ENCODE data around the gene TGFBRAP1.

DNA sequence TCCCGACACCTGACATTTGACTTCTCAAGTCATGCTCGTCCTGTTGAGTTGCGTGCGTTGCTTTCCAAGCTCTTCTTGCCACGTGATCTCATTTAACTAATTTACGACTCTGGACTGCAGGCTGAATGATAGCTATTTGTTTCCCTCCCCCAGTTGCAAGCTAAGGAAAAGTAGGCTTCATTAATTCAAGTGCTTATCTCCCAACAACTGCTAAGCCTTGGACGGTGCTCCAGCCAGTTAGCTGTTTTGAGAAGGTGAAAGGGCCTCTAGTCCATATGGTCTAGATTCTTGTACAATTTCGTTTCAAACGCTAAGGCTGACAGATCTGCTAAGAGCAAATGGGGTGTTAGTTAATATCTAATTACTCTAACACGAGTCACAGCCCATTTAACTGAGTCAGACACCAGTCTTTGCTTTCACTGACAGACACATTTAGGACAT lies 66.9 kb downstream of the TGFBRAP1 start:
- TF ChIP-seq, protein P1, sequence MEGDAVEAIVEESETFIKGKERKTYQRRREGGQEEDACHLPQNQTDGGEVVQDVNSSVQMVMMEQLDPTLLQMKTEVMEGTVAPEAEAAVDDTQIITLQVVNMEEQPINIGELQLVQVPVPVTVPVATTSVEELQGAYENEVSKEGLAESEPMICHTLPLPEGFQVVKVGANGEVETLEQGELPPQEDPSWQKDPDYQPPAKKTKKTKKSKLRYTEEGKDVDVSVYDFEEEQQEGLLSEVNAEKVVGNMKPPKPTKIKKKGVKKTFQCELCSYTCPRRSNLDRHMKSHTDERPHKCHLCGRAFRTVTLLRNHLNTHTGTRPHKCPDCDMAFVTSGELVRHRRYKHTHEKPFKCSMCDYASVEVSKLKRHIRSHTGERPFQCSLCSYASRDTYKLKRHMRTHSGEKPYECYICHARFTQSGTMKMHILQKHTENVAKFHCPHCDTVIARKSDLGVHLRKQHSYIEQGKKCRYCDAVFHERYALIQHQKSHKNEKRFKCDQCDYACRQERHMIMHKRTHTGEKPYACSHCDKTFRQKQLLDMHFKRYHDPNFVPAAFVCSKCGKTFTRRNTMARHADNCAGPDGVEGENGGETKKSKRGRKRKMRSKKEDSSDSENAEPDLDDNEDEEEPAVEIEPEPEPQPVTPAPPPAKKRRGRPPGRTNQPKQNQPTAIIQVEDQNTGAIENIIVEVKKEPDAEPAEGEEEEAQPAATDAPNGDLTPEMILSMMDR (IDR thresholded peaks at IDR 0.05; ENCODE audit: poor library complexity) = no peak
- TF ChIP-seq EZH2 (IDR thresholded peaks at IDR 0.05; ENCODE audit: borderline replicate concordance) (no peak), EZH2phosphoT487 (IDR thresholded peaks at IDR 0.05; ENCODE audit: low read depth, severe bottlenecking, unreplicated experiment) (no peak)

All from hepatocyte (in vitro differentiated cells).